Subcutaneous adipose tissue (tissue), 4 donors: ENCODE data around the gene TRMT11. TPM values are rescaled to one million over a fixed set of nuclear protein-coding genes. Genes with fewer than 3 reads are reported as not detected.

ENCODE experiments used
- CTCF ChIP-seq: fragments of 450-650 bp; IDR thresholded peaks from one replicate; pipeline ENCODE4 v1.5.1; 2016; ENCODE audit warnings: low read depth, mild to moderate bottlenecking, control low read depth, antibody characterized with exemption, moderate library complexity
- total RNA-seq, 4 donors: library from RNA; depleted of rRNA; stranded (reverse); fragments of >200 nt; gene quantifications; one replicate each; pipeline ENCODE4 v1.1.0, GENCODE V29; 2016

The TRMT11 gene
- total RNA-seq, 4 donors from 2014 or later = 16.1 to 27.6 (median 16.4) TPM

DNA sequence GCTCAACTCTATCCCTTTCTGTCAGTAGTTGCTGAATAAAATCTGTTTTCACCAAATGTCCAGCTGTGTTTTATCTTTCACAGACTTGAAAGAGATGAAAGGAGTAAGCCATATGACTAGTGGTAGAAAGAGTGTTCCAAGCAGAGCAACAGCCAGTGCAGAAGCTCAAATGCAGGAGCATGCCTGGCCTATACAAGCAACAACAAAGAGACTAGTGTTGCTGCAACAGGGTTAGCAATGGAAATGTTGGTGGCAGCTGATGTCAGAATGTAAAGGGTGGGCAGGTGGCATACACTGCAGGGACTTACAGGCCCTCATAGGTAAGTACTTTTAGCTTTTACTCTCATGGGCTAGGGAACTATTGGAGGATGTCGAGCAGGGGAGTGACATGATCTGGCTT lies 35.0 kb upstream of the TRMT11 start:
- no peak for TF ChIP-seq CTCF

- TF ChIP-seq CTCF = no peak
These were observed 33.4 kb upstream of the TRMT11 start for GRCh38 chr6:125952764-125953501.

- no peak for TF ChIP-seq CTCF
These were observed 32.9 kb upstream of the TRMT11 start for GRCh38 chr6:125953502-125953875.

DNA sequence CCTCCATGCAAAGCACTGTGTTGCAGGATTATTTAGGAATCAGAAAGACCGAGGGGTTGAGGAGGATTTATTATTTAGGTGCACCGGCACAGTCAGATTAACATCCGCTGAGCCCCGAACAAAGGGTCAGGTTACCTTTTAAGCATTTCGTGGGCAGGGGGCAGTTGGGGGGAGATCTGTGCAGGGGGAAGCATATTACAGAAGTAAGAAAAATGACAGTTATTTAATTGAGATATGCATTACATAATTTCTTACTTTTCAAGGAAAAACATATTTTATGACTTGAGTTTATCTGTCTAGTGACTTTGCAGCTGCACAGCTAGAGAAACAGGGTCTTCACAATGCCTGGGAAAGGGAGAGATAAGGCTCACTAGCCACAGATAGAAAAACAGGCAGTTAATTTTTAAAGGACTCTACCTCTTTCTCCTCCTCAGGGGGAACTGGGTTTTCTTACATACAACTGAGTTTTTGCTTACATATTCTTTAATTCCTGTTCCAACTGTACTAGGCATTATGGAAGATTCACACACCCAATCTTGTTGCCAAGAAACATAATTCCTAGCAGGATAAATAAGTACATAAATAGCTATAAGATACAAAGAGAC lies 31.5 kb upstream of the TRMT11 start:
- TF ChIP-seq CTCF = no peak

DNA sequence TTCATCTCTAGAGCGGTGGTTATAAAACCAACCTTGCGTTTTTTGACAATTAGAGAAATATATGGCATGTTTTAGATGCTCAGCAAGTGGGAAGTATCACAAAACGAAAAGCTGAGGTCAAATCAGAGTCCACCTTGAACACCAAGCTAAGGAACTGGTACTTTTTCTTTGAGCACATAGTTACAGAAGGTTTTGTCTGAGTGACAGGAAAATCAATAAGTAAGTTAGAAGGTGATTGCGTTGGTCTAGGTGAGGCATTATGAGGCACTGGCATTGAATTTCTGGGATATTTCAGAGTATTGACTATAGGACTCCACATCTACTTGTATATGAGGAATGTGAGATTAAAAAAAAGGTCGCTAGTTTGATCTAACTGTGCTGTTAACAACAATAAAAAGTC lies 30.4 kb upstream of the TRMT11 start:
- TF ChIP-seq CTCF = no peak

GRCh38 chr6:125956506-125957390 lies 29.6 kb upstream of the TRMT11 start, which contains the start of gene HINT3:
Gene HINT3, plus strand, starts transcription at chr6:125956770. Its CDS starts 208 bp downstream, at chr6:125956978.
- no peak for TF ChIP-seq CTCF

DNA sequence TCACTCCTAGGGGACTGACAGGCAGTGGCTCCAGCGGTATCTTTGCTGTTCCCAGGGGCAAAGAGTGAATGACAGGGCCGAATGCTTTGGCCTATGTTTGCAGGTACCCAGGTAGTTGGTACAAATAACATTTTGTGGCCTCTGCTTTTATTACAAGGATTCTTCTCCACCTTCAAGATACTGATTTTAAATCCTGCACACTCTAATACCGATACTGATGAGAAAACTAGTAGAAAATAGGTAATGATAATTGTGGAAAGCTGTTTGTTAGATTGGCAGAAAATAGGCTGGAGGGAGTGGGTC lies 29.0 kb upstream of the TRMT11 start:
- TF ChIP-seq CTCF = no peak
